ELR (cell line): Measurements from ENCODE around the gene ACTL8.

Source experiments
- DNase-seq: peaks from one replicate; pipeline ENCODE4 v3.0.0-alpha.2; 2015; ENCODE audit warnings: low read depth

The ACTL8 gene

GRCh38 chr1:17735793-17736192 lies 19.3 kb upstream of the ACTL8 start:
- DNase-seq, result no peak

GRCh38 chr1:17736625-17737024 lies 18.5 kb upstream of the ACTL8 start:
- DNase-seq, result no peak

- DNase-seq, result no peak
Observed at GRCh38 chr1:17739050-17739449, 16.1 kb upstream of the ACTL8 start.

- DNase-seq, result no peak
Observed at GRCh38 chr1:17741052-17741451, 14.1 kb upstream of the ACTL8 start.

- DNase-seq, result no peak
Observed at GRCh38 chr1:17742583-17742982, 12.6 kb upstream of the ACTL8 start.

- DNase-seq, result no peak
Observed at GRCh38 chr1:17743008-17743647, 12.0 kb upstream of the ACTL8 start.

GRCh38 chr1:17743925-17744324 lies 11.2 kb upstream of the ACTL8 start:
- no peak for DNase-seq

- no peak for DNase-seq
Observed at GRCh38 chr1:17744666-17745478, 10.3 kb upstream of the ACTL8 start.

GRCh38 chr1:17745479-17745955 lies 9.6 kb upstream of the ACTL8 start:
- no peak for DNase-seq

- peak; percentile 18 for DNase-seq
Observed at GRCh38 chr1:17746281-17746680, 8.9 kb upstream of the ACTL8 start.

- no peak for DNase-seq
Observed at GRCh38 chr1:17746920-17747319, 8.2 kb upstream of the ACTL8 start.

GRCh38 chr1:17750333-17750732 lies 4.8 kb upstream of the ACTL8 start:
- no peak for DNase-seq

GRCh38 chr1:17752356-17752755 lies 2.8 kb upstream of the ACTL8 start:
- no peak for DNase-seq

GRCh38 chr1:17757426-17757825 lies 2.3 kb downstream of the ACTL8 start:
- DNase-seq, result no peak

GRCh38 chr1:17759114-17759513 lies 4.0 kb downstream of the ACTL8 start:
- peak; percentile 12 for DNase-seq

- no peak for DNase-seq
Observed at GRCh38 chr1:17762313-17762712, 7.2 kb downstream of the ACTL8 start.

- no peak for DNase-seq
Observed at GRCh38 chr1:17763417-17763816, 8.3 kb downstream of the ACTL8 start.

GRCh38 chr1:17763995-17764394 lies 8.9 kb downstream of the ACTL8 start:
- DNase-seq, result no peak

GRCh38 chr1:17764591-17764990 lies 9.5 kb downstream of the ACTL8 start:
- DNase-seq, result no peak

- DNase-seq, result peak; percentile 98
Observed at GRCh38 chr1:17765444-17766411, 10.6 kb downstream of the ACTL8 start.

- DNase-seq, result peak; percentile 91
Observed at GRCh38 chr1:17768651-17769241, 13.6 kb downstream of the ACTL8 start.

GRCh38 chr1:17770983-17771382 lies 15.8 kb downstream of the ACTL8 start:
- no peak for DNase-seq
